Measurements from ENCODE around the gene TP53INP2. TPM values are rescaled to one million over a fixed set of nuclear protein-coding genes. Genes with fewer than 3 reads are reported as not detected.
"Not testable (repeated sequence)": the region's sequence is repeated elsewhere in the genome, so short reads cannot be mapped to it uniquely, and the experiment has no call there.

Gene TP53INP2
- total and polyA plus RNA-seq, 9 of the 15 experiments (the other 6 are each of a cell fraction or from before 2014, with no cell fraction given), result 0.43 to 5.0 (median 1.3) TPM

DNA sequence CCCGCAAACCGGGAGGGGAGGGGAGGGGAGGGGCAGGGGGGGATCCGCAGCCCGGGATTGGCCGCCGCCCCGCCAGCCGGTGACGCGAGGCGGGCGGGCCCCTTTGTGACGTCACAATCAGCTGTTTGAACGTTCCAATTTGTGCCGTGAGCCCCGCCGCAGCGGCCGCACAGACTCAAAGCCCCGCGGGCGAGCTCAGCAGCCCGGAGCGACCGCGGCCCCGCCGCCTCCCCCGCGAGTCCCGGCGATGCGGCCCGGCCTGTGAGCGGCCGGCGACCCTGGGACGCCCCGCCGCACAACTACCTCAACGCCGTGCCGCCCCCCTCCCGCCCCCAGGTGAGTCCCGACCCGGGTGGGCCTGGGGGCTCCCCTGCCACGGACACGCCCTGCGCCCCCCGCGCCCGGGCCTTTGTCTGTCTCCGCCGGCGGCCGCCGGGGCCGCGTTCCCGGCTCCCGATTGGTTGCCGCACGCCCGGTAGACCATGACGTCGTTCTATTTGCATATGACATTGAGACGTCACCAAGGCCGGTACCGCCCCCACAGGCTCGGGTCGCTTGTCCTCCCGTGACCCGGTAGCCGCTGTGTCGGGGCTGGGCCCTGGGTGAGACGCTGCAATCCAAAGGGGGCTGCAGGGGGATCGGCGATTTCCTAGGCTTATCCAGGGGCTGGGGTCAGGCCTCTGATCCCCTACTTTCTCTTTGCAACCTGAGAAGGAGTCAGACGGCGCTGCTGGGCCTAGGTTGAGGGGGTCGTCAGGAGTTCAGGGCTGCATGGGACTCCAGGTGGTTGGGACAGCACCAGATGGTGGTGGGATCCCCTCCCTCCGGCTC is at the start of gene TP53INP2 (continued):
- no peak for TF ChIP-seq HDAC3 (IDR thresholded peaks at IDR 0.05; ENCODE audit: borderline replicate concordance, partially characterized antibody)
- no peak for TF ChIP-seq NFE2L1 (tag; IDR thresholded peaks at IDR 0.05; ENCODE audit: borderline replicate concordance, low read depth)
- TF ChIP-seq EGR1 (conservative IDR thresholded peaks at IDR 0.05), result peak; percentile 76
- TF ChIP-seq RAD51 (IDR thresholded peaks at IDR 0.05; ENCODE audit: borderline replicate concordance, low read depth), result no peak
- no peak for TF ChIP-seq DNMT1 (IDR thresholded peaks at IDR 0.05)
- no peak for TF ChIP-seq U2AF1 (optimal IDR thresholded peaks at IDR 0.05; ENCODE audit: low read depth, low read length)
- no peak for TF ChIP-seq RFX5 (IDR thresholded peaks at IDR 0.05; ENCODE audit: low read depth, low read length)
- TF ChIP-seq HCFC1 (IDR thresholded peaks at IDR 0.05; ENCODE audit: low read depth, low read length), result no peak
- no peak for TF ChIP-seq SRSF7 (optimal IDR thresholded peaks at IDR 0.05; ENCODE audit: low read depth, low read length)
- no peak for TF ChIP-seq SAFB2 (IDR thresholded peaks at IDR 0.05; ENCODE audit: borderline replicate concordance, low read depth, low read length, severe bottlenecking)
- peak; percentile 46; the same call in 1 of the 2 replicates for TF ChIP-seq ZNF431 (CRISPR knock-in tag; IDR thresholded peaks at IDR 0.05)
- TF ChIP-seq ZNF57 (CRISPR knock-in tag; IDR thresholded peaks at IDR 0.05), result no peak

DNA sequence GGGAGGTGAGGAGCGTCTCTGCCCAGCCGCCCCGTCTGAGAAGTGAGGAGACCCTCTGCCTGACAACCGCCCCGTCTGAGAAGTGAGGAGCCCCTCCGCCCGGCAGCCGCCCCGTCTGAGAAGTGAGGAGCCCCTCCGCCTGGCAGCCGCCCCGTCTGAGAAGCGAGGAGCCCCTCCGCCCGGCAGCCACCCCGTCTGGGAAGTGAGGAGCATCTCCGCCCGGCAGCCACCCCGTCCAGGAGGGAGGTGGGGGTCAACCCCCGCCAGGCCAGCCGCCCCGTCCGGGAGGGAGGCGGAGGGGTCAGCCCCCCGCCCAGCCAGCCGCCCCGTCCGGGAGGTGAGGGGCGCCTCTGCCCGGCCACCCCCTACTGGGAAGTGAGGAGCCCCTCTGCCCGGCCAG is 45.5 kb upstream of the TP53INP2 start:
- ATAC-seq; H3K27me3 ChIP-seq (ENCODE audit: control insufficient read depth in 2 of 2, insufficient read depth in 2 of 2, low read length in 2 of 2); H3K79me2 ChIP-seq (ENCODE audit: control insufficient read depth, insufficient read depth, low read length); FAIRE-seq; H3K9ac ChIP-seq (ENCODE audit: insufficient read depth in 1 of 2, low read depth in 2 of 2, low read length in 2 of 2); H3K36me3 ChIP-seq (ENCODE audit: control insufficient read depth, insufficient read depth, low read length); CTCF ChIA-PET (ENCODE audit: low intra/inter-chr PET ratio); H3K9me1 ChIP-seq (ENCODE audit: control insufficient read depth, insufficient read depth, low read length); H2AFZ ChIP-seq (ENCODE audit: low read depth, low read length); H3K4me3 ChIP-seq; H3K4me1 ChIP-seq (replicated peaks in 1 of 2; ENCODE audit: control insufficient read depth in 2 of 2, insufficient read depth in 2 of 2, low read length in 2 of 2); POLR2A ChIA-PET; intact Hi-C loops (cut with micrococcal nuclease); H4K20me1 ChIP-seq (replicated peaks; ENCODE audit: control insufficient read depth, insufficient read depth, low read length); H3K27ac ChIP-seq (ENCODE audit: extremely low read depth, low read depth, low read length); H3K9me3 ChIP-seq (replicated peaks; ENCODE audit: control insufficient read depth, insufficient read depth, low read depth, low read length); DNase-seq (ENCODE audit: extremely low read depth in 1 of 4, low spot score in 3 of 4); H3K4me2 ChIP-seq (ENCODE audit: insufficient read depth, low read length); in situ Hi-C loops (cut with MboI); BruUV-seq (replicated peaks): not testable (repeated sequence)
- no CpG with 5 or more reads among the region's 31 CpGs for WGBS (ENCODE audit: insufficient coverage, low coverage, missing lambda C conversion rate)

DNA sequence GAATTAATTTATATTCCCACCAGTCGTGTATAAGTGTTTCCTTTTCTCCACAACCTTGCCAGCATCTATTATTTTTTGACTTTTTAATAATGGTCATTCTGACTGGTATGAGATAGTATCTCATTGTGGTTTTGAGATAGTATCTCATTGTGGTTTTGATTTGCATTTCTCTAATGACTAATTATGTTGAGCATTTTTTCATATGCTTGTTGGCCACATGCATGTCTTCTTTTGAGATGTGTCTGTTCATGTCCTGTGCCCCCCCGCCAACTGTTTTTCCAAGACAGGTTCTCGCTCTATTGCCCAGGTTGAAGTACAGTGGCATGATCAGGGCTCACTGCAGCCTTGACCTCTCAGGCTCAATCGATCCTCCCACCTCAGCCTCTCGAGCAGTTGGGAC is 42.3 kb upstream of the TP53INP2 start:
- intact Hi-C loops (cut with micrococcal nuclease); CTCF ChIA-PET (ENCODE audit: low intra/inter-chr PET ratio); H3K4me1 ChIP-seq (replicated peaks in 1 of 2; ENCODE audit: control insufficient read depth in 2 of 2, insufficient read depth in 2 of 2, low read length in 2 of 2); H3K9ac ChIP-seq (ENCODE audit: insufficient read depth in 1 of 2, low read depth in 2 of 2, low read length in 2 of 2); H3K4me3 ChIP-seq; BruUV-seq (replicated peaks); H3K9me1 ChIP-seq (ENCODE audit: control insufficient read depth, insufficient read depth, low read length); H4K20me1 ChIP-seq (replicated peaks; ENCODE audit: control insufficient read depth, insufficient read depth, low read length); H3K9me3 ChIP-seq (replicated peaks; ENCODE audit: control insufficient read depth, insufficient read depth, low read depth, low read length); H3K79me2 ChIP-seq (ENCODE audit: control insufficient read depth, insufficient read depth, low read length); POLR2A ChIA-PET; in situ Hi-C loops (cut with MboI); DNase-seq (ENCODE audit: extremely low read depth in 1 of 4, low spot score in 3 of 4); H3K27me3 ChIP-seq (ENCODE audit: control insufficient read depth in 2 of 2, insufficient read depth in 2 of 2, low read length in 2 of 2); H3K4me2 ChIP-seq (ENCODE audit: insufficient read depth, low read length); H3K27ac ChIP-seq (ENCODE audit: extremely low read depth, low read depth, low read length); FAIRE-seq; H3K36me3 ChIP-seq (ENCODE audit: control insufficient read depth, insufficient read depth, low read length); H2AFZ ChIP-seq (ENCODE audit: low read depth, low read length); ATAC-seq: not testable (repeated sequence)
- WGBS (ENCODE audit: insufficient coverage, low coverage, missing lambda C conversion rate), result 78% methylated on average over 5 of the region's 5 CpGs
